Ecto neural progenitor cell (in vitro differentiated cells): Measurements from ENCODE around the gene POLE.

Source experiments
- DNase-seq: peaks from one replicate; pipeline ENCODE4 v3.0.0-alpha.2; 2018; ENCODE audit warnings: low spot score

The POLE gene

GRCh38 chr12:132579744-132580143 lies 107.4 kb downstream of the POLE start:
- DNase-seq, result no peak

GRCh38 chr12:132578826-132579225 lies 108.3 kb downstream of the POLE start:
- DNase-seq, result no peak

DNA sequence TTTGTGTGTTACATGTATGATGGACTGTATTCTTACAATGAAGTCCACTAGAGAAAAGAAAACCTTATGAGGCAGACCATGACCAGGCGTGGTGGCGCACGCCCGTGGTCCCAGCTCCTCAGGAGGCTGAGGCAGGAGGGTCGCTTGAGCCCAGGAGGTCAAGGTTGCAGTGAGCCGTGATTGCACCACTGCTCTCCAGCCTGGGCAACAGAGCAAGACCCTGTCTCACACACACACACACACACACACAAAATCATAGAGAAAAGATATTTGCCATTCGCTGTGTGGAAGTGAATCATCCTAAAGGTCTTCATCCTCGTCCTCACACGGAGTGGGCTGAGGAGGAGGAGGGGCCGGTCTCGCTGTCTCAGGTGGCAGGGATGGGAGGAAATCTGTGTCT lies 109.0 kb downstream of the POLE start:
- DNase-seq, result no peak

DNA sequence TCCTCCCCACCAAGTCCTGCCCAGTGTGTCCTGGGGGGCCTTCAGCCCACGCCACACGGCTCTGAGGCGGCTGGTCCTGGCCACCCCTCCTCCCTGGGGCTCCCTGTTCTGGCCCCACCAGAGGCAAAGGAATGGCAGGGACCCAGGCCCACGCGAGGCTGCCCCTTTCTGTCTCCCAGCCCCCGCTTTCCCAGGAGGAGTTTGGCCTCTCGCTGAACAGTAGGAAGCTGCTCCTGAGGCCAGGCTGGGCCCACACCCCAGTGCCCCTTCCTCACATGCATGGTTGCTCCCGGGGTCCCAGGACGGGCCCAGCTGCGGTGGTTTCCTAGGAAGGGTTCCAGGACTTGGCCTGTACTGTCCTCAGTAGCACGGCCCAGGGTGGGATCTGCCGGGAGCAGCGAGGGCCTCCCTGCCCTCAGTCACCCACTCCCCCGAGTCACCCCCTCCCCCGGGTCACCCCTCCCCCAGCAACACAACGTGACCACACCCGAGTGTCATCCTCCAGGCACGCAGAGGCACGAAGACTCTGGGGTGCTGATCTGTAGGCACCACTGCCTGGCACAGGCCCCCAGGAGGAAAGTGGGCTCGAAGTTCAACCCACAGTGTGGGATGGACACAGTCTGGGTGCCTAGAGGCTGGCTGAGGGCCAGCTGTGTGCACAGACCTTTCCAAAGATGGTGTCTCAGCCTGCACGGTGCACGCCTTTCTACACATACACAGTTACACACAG lies 109.8 kb downstream of the POLE start:
- DNase-seq, result no peak

DNA sequence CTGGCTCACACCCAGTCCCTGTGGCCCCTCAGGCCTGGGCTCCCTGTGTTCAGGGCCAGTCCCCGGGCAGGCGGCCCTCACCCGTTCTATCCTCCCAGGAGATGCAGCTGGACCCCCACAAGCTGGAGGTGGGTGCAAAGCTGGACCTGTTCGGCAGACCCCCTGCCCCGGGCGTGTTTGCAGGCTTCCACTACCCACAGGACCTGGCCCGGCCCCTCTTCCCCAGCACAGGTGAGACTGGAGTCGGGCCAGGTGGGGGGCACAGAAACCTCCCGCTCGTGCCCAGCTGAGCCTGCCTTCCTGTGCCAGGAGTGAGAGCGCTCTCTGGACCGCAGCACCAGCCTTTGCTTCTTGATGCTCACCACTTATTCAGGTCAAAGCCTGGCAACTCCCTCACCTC lies 110.4 kb downstream of the POLE start:
- DNase-seq, result no peak

GRCh38 chr12:132575661-132576060 lies 111.5 kb downstream of the POLE start:
- DNase-seq, result no peak

- no peak for DNase-seq
These were observed 112.7 kb downstream of the POLE start for GRCh38 chr12:132574271-132574996.
